Nephron (organoid): ENCODE results near the gene BBX.

ENCODE experiments used
- H3K27ac Mint-ChIP-seq, 3 experiments: 2 replicates each; pipeline ENCODE4 v1.8.0; 2020; ENCODE audit warnings: mixed read lengths in 3 of 3, mild to moderate bottlenecking in 2 of 3, moderate library complexity in 1 of 3
- H3K27me3 Mint-ChIP-seq: 2 replicates; pipeline ENCODE4 v1.8.0; 2021; ENCODE audit warnings: low read depth, mild to moderate bottlenecking, moderate library complexity, mixed read lengths
- H3K36me3 Mint-ChIP-seq: 2 replicates; pipeline ENCODE4 v1.8.0; 2020; ENCODE audit warnings: low read depth, mixed read lengths
- H3K4me1 Mint-ChIP-seq: 2 replicates; pipeline ENCODE4 v1.8.0; 2020; ENCODE audit warnings: mixed read lengths
- H3K4me3 Mint-ChIP-seq, 3 experiments: 2 replicates each; pipeline ENCODE4 v1.8.0; 2020; ENCODE audit warnings: mild to moderate bottlenecking in 3 of 3, mixed read lengths in 3 of 3, moderate library complexity in 2 of 3
- H3K9me3 Mint-ChIP-seq: 2 replicates; pipeline ENCODE4 v1.8.0; 2020; ENCODE audit warnings: mixed read lengths
- CTCF ChIP-seq, 3 experiments: fragments of 200-600 bp; sonication (generic); IDR thresholded peaks; one replicate each; pipeline ENCODE4 v1.5.0; 2021; ENCODE audit warnings: antibody characterized with exemption in 3 of 3; ENCODE audit not compliant: unreplicated experiment in 3 of 3

The BBX gene

GRCh38 chr3:107816107-107816506 lies 293.3 kb downstream of the BBX start:
- peak overlapping the region in 2 of 3 experiments; percentile 10 to 16 for H3K4me3 Mint-ChIP-seq
- TF ChIP-seq CTCF (IDR thresholded peaks at IDR 0.05; ENCODE audit: unreplicated experiment in 3 of 3): no peak
- peak overlapping the region; percentile 80 to 90 (median 87) for H3K27ac Mint-ChIP-seq
- H3K27me3 Mint-ChIP-seq: no peaks in the 10 kb centered on the region
- H3K9me3 Mint-ChIP-seq: no peaks in the 10 kb centered on the region
- peaks cover 80% of the 10 kb centered on the region for H3K4me1 Mint-ChIP-seq
- H3K36me3 Mint-ChIP-seq: no peaks in the 10 kb centered on the region

GRCh38 chr3:107817076-107817475 lies 294.3 kb downstream of the BBX start:
- Mint-ChIP-seq H3K9me3 (no peaks in the 10 kb centered on the region), H3K4me1 (peaks cover 80% of the 10 kb centered on the region), H3K27ac (peak overlapping the region; percentile 80 to 90 (median 87)), H3K27me3 (no peaks in the 10 kb centered on the region), H3K36me3 (no peaks in the 10 kb centered on the region), H3K4me3 (peak overlapping the region in 2 of 3 experiments; percentile 9 to 23)
- no peak for TF ChIP-seq CTCF (IDR thresholded peaks at IDR 0.05; ENCODE audit: unreplicated experiment in 3 of 3)

- Mint-ChIP-seq H3K4me3 (no peak overlapping the region), H3K27me3 (no peaks in the 10 kb centered on the region), H3K27ac (peak overlapping the region; percentile 80 to 90 (median 87)), H3K4me1 (peaks cover 75% of the 10 kb centered on the region), H3K9me3 (no peaks in the 10 kb centered on the region), H3K36me3 (no peaks in the 10 kb centered on the region)
- no peak for TF ChIP-seq CTCF (IDR thresholded peaks at IDR 0.05; ENCODE audit: unreplicated experiment in 3 of 3)
Observed at GRCh38 chr3:107818025-107818424, 295.3 kb downstream of the BBX start.

GRCh38 chr3:107819656-107820055 lies 296.9 kb downstream of the BBX start:
- Mint-ChIP-seq H3K9me3 (no peaks in the 10 kb centered on the region), H3K27ac (peak overlapping the region in 2 of 3 experiments; percentile 19 to 40), H3K27me3 (no peaks in the 10 kb centered on the region), H3K4me1 (peaks cover 66% of the 10 kb centered on the region), H3K36me3 (no peaks in the 10 kb centered on the region), H3K4me3 (no peak overlapping the region)
- TF ChIP-seq CTCF (IDR thresholded peaks at IDR 0.05; ENCODE audit: unreplicated experiment in 3 of 3): no peak

- Mint-ChIP-seq H3K4me1 (peaks cover 45% of the 10 kb centered on the region), H3K9me3 (no peaks in the 10 kb centered on the region), H3K36me3 (no peaks in the 10 kb centered on the region), H3K4me3 (no peak overlapping the region), H3K27me3 (no peaks in the 10 kb centered on the region), H3K27ac (peak overlapping the region; percentile 39 to 76 (median 71))
- no peak for TF ChIP-seq CTCF (IDR thresholded peaks at IDR 0.05; ENCODE audit: unreplicated experiment in 3 of 3)
Observed at GRCh38 chr3:107822308-107822707, 299.5 kb downstream of the BBX start.

GRCh38 chr3:107824822-107825371 lies 302.1 kb downstream of the BBX start:
- TF ChIP-seq CTCF (IDR thresholded peaks at IDR 0.05; ENCODE audit: unreplicated experiment in 3 of 3): no peak

More at GRCh38 chr3:107824822-107825371, 302.1 kb downstream of the BBX start:
- H3K27me3 Mint-ChIP-seq: no peaks in the 10 kb centered on the region
- H3K36me3 Mint-ChIP-seq: no peaks in the 10 kb centered on the region
- no peaks in the 10 kb centered on the region for H3K9me3 Mint-ChIP-seq
- no peak overlapping the region for H3K4me3 Mint-ChIP-seq
- peak overlapping the region in 2 of 3 experiments; percentile 33 to 53 for H3K27ac Mint-ChIP-seq
- peaks cover 33% of the 10 kb centered on the region for H3K4me1 Mint-ChIP-seq
